ENCODE data around the gene B3GALT6.

DNA sequence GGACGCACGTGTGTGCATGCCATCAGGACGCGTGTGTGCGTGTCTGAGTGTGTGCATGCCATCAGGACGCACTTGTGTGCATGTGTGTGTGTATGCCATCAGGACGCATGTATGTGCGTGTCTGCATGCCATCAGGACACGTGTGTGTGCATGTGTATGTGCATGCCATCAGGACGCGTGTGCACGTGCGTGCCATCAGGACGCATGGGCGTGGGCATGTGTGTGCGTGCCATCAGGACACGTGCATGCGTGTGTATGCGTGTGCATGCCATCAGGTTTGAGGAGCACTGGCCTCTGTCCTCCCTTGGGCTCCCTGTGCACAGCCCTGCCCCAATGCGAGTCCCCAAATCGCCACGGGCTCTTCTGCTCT lies 27.1 kb downstream of the B3GALT6 start:
- TF ChIP-seq, protein P1, sequence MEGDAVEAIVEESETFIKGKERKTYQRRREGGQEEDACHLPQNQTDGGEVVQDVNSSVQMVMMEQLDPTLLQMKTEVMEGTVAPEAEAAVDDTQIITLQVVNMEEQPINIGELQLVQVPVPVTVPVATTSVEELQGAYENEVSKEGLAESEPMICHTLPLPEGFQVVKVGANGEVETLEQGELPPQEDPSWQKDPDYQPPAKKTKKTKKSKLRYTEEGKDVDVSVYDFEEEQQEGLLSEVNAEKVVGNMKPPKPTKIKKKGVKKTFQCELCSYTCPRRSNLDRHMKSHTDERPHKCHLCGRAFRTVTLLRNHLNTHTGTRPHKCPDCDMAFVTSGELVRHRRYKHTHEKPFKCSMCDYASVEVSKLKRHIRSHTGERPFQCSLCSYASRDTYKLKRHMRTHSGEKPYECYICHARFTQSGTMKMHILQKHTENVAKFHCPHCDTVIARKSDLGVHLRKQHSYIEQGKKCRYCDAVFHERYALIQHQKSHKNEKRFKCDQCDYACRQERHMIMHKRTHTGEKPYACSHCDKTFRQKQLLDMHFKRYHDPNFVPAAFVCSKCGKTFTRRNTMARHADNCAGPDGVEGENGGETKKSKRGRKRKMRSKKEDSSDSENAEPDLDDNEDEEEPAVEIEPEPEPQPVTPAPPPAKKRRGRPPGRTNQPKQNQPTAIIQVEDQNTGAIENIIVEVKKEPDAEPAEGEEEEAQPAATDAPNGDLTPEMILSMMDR (IDR thresholded peaks at IDR 0.05 in 4 of 5, conservative IDR thresholded peaks at IDR 0.05 in 1 of 5) = no peak
- TF ChIP-seq POLR2A (IDR thresholded peaks at IDR 0.05) = no peak
